Keratinocyte (primary cell): ENCODE results near the gene GIPC3.
A peak's percentile ranks its signal among the peaks of the same experiment; 100 is the strongest.

Experiments used
- CTCF ChIP-seq, 3 experiments: IDR thresholded peaks in 1 of 3; conservative IDR thresholded peaks in 1 of 3; optimal IDR thresholded peaks in 1 of 3; 2 replicates in 2 of 3; 3 replicates in 1 of 3; pipeline versions ENCODE3 to v1.5.1; 2011; ENCODE audit warnings: low read length in 3 of 3, mild to moderate bottlenecking in 3 of 3, moderate library complexity in 2 of 3, control low read depth in 1 of 3, inconsistent platforms in 1 of 3; ENCODE audit not compliant: insufficient read depth in 2 of 3; ENCODE audit errors: extremely low read depth in 1 of 3
- EZH2 ChIP-seq: IDR thresholded peaks from one replicate; pipeline ENCODE4 v1.6.1; 2012; ENCODE audit warnings: inconsistent platforms, mild to moderate bottlenecking, low read length, moderate library complexity

DNA sequence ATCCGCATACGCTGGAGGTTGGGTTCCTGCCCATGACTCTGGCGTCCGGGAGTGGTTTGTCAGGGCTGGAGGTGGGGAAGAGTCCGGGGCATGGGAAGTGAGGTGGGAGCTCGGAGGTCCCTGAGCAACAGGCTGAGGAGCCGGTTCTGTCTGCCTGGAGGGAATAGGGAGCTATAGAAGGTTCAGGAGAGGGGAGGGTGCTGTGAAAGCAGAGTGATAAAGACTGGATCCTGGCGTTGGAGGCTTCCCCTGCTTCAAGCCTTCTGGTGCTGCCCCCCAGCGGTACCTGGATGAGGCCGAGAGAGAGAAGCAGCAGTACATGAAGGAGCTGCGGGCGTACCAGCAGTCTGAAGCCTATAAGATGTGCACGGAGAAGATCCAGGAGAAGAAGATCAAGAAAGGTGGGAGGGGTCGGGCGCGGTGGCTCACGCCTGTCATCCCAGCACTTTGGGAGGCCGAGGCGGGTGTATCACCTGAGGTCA lies 10.0 kb upstream of the GIPC3 start:
- TF ChIP-seq CTCF (optimal IDR thresholded peaks at IDR 0.05 in 1 of 3, IDR thresholded peaks at IDR 0.05 in 1 of 3, conservative IDR thresholded peaks at IDR 0.05 in 1 of 3; ENCODE audit: extremely low read depth in 1 of 3, insufficient read depth in 2 of 3, low read length in 3 of 3) (peak in 2 of 3 experiments; percentile 12 to 30), EZH2 (no peak)
